GM21737 (cell line): Measurements from ENCODE around the gene EID2.

Experiments
- ATAC-seq: cut with Tn5 transposase; IDR thresholded peaks from one replicate; pipeline ENCODE4 v1.9.1; 2021; ENCODE audit warnings: mild to moderate bottlenecking, moderate library complexity; ENCODE audit not compliant: unreplicated experiment

The EID2 gene

GRCh38 chr19:39539518-39540332 is at the start of gene EID2:
Gene EID2 (minus strand): TSS chr19:39540161. CDS start chr19:39540079, 82 bp downstream.
- ATAC-seq: peak; percentile 79

GRCh38 chr19:39588066-39588465 is 48.1 kb upstream of the EID2 start:
- no peak for ATAC-seq

- ATAC-seq: no peak
Observed at GRCh38 chr19:39587496-39587895, 47.5 kb upstream of the EID2 start.

- no peak for ATAC-seq
Observed at GRCh38 chr19:39582891-39583625, 43.1 kb upstream of the EID2 start.

GRCh38 chr19:39582442-39582841 is 42.5 kb upstream of the EID2 start:
- no peak for ATAC-seq

- ATAC-seq: no peak
Observed at GRCh38 chr19:39568604-39569003, 28.6 kb upstream of the EID2 start.

- no peak for ATAC-seq
Observed at GRCh38 chr19:39566064-39566463, 26.1 kb upstream of the EID2 start.

GRCh38 chr19:39563408-39563807 is 23.4 kb upstream of the EID2 start:
- no peak for ATAC-seq

GRCh38 chr19:39558624-39559117 is 18.7 kb upstream of the EID2 start:
- ATAC-seq: no peak

- no peak for ATAC-seq
Observed at GRCh38 chr19:39557811-39558623, 18.1 kb upstream of the EID2 start.

- ATAC-seq: no peak
Observed at GRCh38 chr19:39555883-39556282, 15.9 kb upstream of the EID2 start.

- ATAC-seq: no peak
Observed at GRCh38 chr19:39554701-39555311, 14.8 kb upstream of the EID2 start.

- ATAC-seq: no peak
Observed at GRCh38 chr19:39553082-39553652, 13.2 kb upstream of the EID2 start.

- ATAC-seq: no peak
Observed at GRCh38 chr19:39550197-39550596, 10.2 kb upstream of the EID2 start.

GRCh38 chr19:39546599-39546998 is 6.6 kb upstream of the EID2 start:
- ATAC-seq: no peak

GRCh38 chr19:39544911-39545310 is 5.0 kb upstream of the EID2 start:
- no peak for ATAC-seq

- no peak for ATAC-seq
Observed at GRCh38 chr19:39544226-39544903, 4.4 kb upstream of the EID2 start.

- ATAC-seq: no peak
Observed at GRCh38 chr19:39543477-39543857, 3.5 kb upstream of the EID2 start.

- no peak for ATAC-seq
Observed at GRCh38 chr19:39542206-39542605, 2.2 kb upstream of the EID2 start.

GRCh38 chr19:39540333-39540673 is 342 bp upstream of the EID2 start:
- ATAC-seq: no peak
